Stimulated activated CD8-positive, alpha-beta memory T cell treated with anti-CD3 and anti-CD28 coated beads, Interleukin-4, amount 100 ng/mL, for 48 hours (primary cell): ENCODE results near the gene DCAF8.

Experiments
- DNase-seq: peaks from one replicate; pipeline ENCODE4 v3.0.0-alpha.2; 2020

The DCAF8 gene

GRCh38 chr1:160168016-160168415, 94.3 kb downstream of the DCAF8 start:
- no peak for DNase-seq

- no peak for DNase-seq
These were observed 94.8 kb downstream of the DCAF8 start for GRCh38 chr1:160167580-160167979.

DNA sequence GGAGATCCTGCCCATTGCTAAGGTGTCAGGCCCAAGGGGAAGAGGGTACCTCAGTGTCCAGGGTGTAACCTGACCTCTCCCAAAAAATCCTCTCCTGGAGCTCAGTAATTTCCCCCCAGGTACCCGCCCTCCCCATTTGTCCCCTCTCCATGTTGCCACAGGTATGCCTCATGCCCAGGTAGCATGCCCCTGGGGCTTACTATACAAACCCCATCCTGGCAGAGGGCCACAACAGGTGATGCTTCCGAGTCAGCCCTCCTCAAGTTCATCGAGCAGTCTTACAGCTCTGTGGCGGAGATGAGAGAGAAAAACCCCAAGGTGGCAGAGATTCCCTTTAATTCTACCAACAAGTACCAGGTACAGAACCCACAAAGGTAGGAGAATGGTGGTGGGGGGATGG, 95.3 kb downstream of the DCAF8 start:
- DNase-seq: no peak

DNA sequence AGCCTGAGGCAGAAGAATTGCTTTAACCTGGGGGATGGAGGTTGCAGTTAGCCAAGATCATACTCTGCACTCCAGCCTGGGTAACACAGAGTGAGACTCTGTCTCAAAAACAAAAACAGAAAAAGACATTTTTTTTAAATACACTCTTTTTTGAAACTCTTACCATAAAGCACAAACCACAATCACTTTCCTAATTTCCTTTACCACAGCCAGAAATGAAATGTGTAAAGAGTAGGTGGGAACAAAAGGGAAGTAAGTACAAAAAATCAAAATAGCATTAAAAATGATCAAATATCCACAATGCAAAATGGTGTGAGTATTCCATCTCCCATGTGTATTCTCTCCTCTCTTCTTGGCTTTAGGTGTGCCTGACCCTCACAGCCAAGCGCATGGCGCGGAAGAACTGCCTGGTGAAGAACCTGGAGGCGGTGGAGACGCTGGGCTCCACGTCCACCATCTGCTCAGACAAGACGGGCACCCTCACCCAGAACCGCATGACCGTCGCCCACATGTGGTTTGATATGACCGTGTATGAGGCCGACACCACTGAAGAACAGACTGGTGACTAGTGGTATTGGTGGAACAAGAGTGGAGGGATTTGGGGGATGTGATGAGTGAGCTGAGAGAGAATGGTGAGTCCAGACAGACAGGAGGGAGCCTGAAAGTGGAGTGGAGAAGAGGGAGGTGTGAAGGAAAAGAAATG, 96.0 kb downstream of the DCAF8 start:
- DNase-seq: no peak
